Measurements from ENCODE around the gene TIAL1.
A peak's percentile ranks its signal among the peaks of the same experiment; 100 is the strongest.
"Not testable (repeated sequence)": the region's sequence is repeated elsewhere in the genome, so short reads cannot be mapped to it uniquely, and the experiment has no call there.

Gene TIAL1

DNA sequence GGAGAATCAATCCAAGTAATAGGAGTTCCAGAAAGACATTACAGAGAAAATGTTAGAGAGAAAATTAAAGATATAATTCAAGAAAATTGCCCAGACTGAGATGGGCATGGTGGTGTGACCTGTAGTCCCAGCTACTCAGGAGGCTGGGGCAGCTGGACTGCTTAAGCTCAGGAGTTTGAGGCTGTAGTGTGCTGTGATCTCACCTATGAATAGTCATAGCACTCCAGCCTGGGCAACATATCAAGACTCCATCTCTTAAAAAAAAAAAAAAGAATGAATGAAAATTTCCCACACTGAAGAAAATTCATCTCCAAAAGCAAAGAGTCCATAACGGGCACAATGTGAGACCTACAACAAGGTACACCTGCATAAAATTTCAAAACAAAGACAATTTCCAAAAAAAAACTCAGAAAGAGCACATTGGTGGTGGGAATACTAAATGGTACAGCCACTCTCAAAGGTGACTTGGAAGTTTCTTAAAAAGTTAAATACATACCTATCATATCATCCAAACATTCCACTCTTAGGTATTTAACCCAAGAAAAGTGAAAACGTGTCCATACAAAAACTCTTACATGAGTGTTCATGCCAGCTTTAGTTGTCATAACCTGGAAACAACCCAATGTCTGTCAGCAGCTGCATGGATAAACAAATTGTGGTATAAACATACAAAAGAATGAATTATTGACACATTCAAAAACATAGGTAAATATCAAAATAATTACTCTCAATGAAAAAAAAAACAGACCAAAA, 47.3 kb downstream of the TIAL1 start:
- no peak for DNase-seq (ENCODE audit: low spot score)

GRCh38 chr10:119546009-119546408, 50.8 kb downstream of the TIAL1 start:
- no peak for DNase-seq (ENCODE audit: low spot score)

DNA sequence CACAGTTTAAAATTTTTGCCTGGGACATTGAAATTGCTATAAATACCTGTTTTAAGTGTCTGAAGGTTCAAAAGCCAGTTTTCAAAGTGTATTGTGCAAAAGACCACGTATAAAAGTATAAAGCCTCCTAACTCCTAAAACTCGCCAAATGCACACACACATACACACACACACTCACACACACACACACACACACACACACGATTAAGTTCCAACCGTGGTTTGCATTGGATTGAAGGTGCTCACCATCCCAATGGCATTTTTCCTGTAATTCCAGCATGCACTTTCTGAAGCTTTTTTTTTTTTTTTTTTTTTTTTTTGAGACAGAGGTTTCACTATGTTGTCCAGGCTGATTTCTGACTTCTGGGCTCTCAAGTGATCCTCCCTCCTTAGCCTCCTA, 51.5 kb downstream of the TIAL1 start:
- DNase-seq (ENCODE audit: low spot score), result no peak

- peak; percentile 55 for DNase-seq (ENCODE audit: low spot score)
Measured at GRCh38 chr10:119543814-119544642, 52.7 kb downstream of the TIAL1 start.

DNA sequence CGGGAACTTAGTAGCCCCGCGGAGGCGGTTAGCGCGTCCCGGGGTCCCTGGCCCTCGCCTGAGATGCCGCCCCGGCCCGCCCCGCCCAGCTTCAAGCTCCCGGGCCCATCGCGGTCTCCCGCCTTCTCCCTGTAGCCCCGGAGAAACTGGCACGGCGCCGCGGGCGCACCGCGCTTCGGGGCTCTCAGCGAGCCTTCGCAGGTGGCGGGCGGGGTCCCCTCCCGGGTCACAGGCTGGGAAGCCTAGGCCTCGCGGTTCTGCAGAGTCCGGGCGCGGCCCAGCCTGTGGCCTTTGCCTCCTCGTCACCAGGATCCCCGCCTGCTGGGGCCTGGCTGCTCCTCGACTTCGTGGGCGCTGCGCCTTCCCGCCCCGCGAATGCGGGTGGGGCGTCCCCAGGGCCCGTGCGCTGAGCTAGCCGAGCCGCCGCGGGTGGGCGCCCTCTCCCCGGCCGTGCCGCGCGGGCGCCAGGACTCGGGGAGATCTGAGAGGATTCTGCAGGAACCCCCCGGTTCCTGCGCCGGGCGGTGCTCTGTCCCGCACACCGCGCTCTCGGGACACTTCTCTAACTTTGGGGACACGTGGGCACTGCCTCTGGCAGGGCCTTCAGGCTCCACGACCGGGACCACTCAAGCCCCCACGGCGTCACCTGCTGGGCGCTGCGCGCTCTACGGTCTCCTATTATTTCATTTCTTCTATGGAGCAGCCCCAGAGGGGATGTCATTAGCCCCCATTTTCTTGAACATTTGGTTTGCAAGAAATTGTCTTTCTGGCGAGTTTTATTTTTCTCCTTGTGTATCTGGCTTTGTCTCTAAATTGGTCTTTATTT, 53.6 kb downstream of the TIAL1 start:
- peak; percentile 75 for DNase-seq (ENCODE audit: low spot score)

- peak; percentile 76 for DNase-seq (ENCODE audit: low spot score)
Measured at GRCh38 chr10:119542357-119542987, 54.3 kb downstream of the TIAL1 start, which contains the start of gene RGS10. Gene RGS10 (minus strand): TSS chr10:119542719. CDS start chr10:119542638, 81 bp downstream.

GRCh38 chr10:119541459-119542356, 55.1 kb downstream of the TIAL1 start:
- DNase-seq (ENCODE audit: low spot score), result no peak

DNA sequence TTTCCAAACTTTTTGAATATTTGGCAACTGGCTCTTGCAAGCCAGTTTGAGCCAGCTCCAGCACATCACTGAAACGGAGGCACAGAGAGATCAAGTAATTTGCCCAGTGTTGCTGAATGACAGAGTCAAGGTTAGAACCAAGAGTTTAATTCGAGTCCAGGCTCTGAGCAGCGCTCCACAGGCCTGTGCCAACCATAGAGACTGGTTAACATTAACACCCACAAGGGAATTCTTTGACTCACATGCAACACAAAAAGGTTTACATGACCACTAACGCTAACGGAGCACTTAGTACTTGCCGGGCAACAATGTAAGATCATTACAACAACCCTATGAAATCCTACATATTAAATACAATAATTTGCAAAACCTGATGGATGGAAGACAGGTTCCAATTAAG, 55.7 kb downstream of the TIAL1 start:
- no peak for DNase-seq (ENCODE audit: low spot score)

- DNase-seq (ENCODE audit: low spot score), result no peak
Measured at GRCh38 chr10:119540038-119540437, 56.7 kb downstream of the TIAL1 start.

DNA sequence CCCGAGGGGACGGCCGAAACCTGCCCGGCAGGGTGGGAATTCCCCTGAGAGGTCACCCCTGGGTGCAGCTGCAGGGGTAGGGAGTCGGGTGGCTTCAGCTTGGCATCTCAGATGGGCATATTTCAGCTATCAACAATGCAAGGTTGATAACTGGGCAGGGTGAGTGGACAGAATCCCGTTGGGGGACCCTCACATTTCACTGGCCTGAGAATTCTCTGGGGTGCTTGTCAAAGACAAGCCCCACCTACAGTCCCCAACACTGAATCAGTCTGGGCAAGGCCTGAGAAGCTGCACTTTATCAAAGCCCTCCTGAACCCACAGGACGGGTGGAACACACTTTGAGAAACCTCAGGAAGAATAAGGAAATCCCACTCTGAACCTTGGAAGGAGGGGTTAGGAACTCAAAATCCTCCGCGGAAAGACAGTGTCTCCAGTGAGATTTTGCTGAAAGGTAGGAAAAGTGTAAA, 57.4 kb downstream of the TIAL1 start:
- no peak for DNase-seq (ENCODE audit: low spot score)

DNA sequence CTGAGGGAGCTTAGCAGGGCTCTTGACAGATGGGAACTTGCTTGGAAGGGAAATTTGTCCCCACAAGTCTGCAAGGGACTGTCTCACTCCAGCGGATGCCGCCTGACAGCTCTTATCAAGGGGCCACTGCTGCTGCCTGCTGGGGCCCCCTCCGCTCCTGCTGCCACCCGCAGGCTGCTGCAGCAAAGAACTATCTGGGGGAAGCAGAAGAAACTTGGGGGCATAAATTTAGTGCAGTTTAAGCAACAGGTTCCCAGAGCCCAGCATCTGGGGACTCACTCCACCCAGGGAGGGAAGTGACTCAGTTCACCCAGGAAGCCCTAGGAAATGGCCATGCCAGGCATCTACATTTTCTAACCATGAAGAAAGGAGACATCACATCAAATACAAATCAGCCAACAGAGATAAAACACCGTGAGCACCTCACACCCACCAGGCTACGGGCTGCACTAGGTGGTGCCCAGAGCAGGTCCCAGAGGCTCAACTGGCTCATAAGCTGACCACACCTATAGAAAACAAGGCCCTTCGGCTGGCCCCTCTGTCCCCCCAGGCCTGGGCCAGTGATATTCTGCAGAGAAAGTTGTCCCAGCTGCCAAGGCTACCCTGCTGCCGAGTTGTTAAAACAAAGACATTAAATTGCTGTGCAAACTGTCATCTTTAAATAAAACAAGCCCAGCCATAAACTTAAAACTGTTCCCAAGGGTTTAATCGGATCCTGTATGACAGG, 58.0 kb downstream of the TIAL1 start:
- DNase-seq (ENCODE audit: low spot score), result no peak

- DNase-seq (ENCODE audit: low spot score), result no peak
Measured at GRCh38 chr10:119537953-119538630, 58.7 kb downstream of the TIAL1 start.

- no peak for DNase-seq (ENCODE audit: low spot score)
Measured at GRCh38 chr10:119536508-119537025, 60.2 kb downstream of the TIAL1 start.

DNA sequence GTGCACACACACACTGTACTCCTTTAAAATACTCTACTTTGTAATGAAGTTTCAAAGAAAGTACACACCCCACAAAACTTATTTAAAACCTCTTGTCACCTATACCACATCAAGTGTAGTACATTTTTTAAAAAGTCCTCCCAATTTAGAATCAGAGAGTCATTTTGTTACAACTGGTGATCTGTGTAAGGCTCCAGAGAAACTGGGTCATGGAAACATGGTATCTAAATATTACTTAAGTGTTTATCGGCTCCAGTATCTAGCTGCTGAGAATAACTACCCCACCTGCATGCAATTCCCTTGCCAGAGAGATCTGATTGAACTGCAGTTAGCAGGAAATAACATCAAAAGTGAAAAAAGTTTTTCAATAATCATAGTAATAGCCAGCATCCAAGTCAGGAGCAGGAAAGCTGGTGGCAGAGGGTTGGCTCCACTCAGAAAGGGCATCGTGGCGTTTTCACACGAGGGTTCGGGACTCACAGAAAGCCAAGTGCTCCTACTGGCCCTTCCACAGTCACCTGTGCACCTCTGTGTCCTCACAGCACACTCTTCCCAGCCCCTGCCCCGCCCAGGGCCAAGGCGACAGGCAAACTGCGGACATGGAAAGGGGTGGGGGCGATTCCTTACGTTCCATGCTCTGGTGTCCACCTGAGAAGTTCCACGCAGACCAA, 60.8 kb downstream of the TIAL1 start:
- DNase-seq (ENCODE audit: low spot score), result no peak

- DNase-seq (ENCODE audit: low spot score), result no peak
Measured at GRCh38 chr10:119535305-119535704, 61.5 kb downstream of the TIAL1 start.

- no peak for DNase-seq (ENCODE audit: low spot score)
Measured at GRCh38 chr10:119533473-119533872, 63.3 kb downstream of the TIAL1 start.

DNA sequence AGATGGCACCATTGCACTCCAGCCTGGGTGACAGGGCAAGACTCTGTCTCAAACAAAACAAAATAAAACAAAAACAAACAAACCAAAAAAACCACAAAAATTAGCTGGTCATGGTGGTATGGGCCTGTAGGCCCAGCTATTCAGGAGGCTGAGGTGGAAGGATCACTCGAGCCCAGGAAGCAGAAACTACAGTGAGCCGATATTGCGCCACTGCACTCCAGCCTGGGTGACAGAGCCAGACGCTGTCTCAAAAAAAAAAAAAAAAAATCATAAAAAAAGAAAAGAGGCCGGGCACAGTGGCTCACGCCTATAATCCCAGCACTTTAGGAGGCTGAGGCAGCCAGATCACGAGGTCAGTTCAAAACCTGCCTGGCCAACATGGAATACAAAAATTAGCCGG, 64.0 kb downstream of the TIAL1 start:
- DNase-seq (ENCODE audit: low spot score), result not testable (repeated sequence)

DNA sequence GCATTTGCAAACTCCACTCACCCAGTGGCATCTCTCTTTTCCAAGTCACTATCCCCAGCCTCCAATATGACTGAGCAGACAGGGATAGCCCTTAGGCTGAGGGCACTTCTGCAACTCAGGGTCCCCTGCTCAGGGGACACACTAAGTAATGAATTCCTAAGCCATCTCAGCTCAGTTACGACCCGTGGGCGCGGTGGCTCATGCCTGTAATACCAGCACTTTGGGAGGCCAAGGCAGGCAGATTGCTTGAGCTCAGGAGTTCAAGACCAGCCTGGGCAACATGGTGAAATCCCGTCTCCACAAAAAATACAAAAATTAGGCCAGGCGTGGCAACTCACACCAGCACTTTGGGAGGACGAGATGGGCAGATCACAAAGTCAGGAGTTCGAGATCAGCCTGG, 64.5 kb downstream of the TIAL1 start:
- DNase-seq (ENCODE audit: low spot score), result not testable (repeated sequence)

DNA sequence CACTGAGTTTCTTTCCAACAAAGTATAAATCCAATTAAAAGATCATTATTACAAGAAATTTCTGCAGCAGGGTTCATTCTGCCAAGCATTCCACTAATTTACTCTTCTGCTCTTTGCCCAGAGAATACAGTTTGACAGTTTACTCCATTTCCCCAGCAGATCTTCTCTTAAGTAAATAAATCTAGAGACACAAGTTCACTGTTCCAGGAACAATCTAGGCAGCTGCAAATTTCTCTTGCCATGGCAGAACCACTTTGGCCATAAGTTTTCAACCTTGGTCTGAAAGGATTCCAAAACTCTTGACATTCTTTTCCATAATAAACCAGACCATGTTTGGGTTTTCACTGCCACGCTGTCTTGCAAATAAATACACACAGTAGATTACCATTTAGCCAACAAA, 65.7 kb downstream of the TIAL1 start:
- DNase-seq (ENCODE audit: low spot score), result no peak

Data from iPS-NIHi11 (cell line).